GM21737 (cell line): ENCODE results near the gene SLC11A1.

Experiments used
- ATAC-seq: cut with Tn5 transposase; IDR thresholded peaks from one replicate; pipeline ENCODE4 v1.9.1; 2021; ENCODE audit warnings: mild to moderate bottlenecking, moderate library complexity; ENCODE audit not compliant: unreplicated experiment

SLC11A1 gene

DNA sequence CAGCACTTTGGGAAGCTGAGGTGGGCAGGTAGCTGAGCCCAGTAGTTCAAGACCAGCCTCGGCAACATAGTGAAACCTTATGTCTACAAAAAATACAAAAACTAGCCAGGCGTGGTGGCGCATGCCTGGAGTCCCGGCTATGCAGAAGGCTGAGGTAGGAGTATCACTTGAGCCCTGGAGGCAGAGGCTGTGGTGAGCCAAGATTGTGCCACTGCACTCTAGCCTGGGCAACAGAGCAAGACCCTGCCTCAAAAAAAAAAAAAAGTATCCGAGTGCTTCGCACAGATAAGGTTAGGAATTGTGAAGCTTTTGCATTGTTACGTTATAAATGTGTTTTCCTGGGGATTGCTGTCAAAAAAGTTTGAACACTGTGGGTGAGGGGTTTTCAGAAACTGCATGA lies 21.7 kb downstream of the SLC11A1 start:
- no peak for ATAC-seq

DNA sequence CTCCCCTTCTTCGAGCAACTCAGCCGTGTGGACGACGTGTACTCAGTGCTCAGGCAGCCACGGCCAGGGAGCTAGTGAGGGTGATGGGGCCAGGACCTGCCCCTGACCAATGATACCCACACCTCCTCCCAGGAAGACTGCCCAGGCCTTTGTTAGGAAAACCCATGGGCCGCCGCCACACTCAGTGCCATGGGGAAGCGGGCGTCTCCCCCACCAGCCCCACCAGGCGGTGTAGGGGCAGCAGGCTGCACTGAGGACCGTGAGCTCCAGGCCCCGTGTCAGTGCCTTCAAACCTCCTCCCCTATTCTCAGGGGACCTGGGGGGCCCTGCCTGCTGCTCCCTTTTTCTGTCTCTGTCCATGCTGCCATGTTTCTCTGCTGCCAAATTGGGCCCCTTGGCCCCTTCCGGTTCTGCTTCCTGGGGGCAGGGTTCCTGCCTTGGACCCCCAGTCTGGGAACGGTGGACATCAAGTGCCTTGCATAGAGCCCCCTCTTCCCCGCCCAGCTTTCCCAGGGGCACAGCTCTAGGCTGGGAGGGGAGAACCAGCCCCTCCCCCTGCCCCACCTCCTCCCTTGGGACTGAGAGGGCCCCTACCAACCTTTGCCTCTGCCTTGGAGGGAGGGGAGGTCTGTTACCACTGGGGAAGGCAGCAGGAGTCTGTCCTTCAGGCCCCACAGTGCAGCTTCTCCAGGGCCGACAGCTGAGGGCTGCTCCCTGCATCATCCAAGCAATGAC lies 22.4 kb downstream of the SLC11A1 start:
- ATAC-seq = no peak

DNA sequence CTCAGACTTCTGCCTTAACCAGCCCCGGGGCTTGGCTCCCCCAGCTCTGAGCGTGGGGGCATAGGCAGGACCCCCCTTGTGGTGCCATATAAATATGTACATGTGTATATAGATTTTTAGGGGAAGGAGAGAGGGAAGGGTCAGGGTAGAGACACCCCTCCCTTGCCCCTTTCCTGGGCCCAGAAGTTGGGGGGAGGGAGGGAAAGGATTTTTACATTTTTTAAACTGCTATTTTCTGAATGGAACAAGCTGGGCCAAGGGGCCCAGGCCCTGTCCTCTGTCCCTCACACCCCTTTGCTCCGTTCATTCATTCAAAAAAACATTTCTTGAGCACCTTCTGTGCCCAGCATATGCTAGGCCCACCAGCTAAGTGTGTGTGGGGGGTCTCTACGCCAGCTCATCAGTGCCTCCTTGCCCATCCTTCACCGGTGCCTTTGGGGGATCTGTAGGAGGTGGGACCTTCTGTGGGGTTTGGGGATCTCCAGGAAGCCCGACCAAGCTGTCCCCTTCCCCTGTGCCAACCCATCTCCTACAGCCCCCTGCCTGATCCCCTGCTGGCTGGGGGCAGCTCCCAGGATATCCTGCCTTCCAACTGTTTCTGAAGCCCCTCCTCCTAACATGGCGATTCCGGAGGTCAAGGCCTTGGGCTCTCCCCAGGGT lies 23.1 kb downstream of the SLC11A1 start:
- ATAC-seq = no peak

DNA sequence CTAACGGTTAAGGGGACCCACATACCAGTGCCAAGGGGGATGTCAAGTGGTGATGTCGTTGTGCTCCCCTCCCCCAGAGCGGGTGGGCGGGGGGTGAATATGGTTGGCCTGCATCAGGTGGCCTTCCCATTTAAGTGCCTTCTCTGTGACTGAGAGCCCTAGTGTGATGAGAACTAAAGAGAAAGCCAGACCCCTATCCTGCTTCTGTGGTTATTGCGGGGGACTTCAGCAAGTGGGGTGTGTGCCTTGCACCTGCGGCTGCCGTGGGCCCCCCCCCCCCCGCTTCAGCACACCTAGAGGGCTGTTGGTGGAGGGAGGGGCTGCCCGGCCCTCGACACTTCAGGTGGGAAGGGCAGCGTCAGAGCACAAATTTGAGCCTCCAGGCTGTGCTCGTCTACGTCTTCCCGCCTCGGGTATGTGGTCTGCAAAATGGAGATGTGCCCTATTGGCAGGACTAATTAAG lies 23.7 kb downstream of the SLC11A1 start:
- ATAC-seq = peak; percentile 17

DNA sequence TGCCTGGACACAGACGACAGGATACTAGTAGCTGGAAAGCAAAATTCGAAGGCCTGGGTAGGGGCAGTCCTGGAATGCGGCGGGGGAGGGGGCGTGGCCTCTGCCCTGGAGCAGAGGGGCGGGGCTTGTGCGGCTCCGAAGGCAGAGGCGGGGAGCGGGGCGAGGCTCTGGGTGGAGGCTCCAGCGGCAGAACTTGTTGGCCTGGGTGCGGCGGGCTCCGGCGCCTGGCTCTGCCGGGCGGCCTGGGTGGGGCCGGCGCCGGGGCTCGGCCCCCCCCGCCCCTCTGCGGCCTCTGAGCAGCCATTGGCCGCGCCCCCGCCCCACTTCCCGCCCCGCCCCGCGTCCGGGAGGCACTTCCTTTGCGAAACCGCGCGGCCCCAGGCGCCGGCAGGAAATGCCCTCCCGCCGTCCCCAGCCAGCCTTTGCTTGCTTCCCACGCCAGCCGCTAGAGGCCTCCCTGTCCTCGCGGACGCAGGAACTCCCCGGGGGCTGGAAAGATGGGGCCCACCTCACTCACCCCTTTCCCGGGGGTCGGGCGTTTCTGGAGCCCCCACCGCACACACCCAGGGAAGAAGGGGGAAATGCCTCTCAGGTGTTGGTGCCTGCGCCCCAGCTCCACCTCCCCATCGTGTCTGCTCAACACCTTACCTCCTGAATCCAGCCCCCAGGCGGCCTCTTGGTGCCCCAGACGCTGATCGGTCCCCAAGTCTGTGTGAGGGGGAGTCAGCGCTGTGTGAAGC lies 24.3 kb downstream of the SLC11A1 start:
- peak; percentile 73 for ATAC-seq

DNA sequence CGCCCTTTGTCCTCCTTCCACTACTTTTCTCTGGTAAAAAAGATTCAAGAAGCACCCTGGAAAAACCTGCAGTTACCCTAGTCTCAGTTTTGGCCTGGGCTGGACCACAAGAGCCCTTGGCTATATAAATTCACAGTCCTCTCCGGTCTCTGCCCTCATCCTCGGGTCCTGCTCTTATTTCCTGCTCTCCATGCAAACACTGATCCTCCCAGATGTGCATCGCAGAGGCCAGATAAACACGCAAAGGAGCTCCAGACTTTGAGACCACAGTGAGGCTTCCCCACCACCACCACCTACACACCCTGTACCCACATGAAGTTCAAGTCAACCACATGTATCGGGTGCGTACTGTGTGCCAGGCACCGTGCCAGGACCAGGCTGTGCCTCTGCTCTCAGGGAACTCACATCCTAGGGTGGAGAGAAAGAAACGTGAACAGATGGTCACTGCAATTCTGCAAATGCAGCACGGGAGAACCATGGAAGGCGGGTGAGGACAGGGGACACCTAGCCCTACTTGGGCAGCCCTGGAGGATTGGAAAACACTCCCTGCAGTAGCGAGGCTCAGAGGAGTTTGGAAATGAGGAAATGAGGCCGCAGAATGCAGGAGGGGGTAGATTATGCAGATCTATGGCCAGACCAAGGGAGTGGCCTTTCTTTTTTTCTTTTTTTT lies 25.0 kb downstream of the SLC11A1 start:
- ATAC-seq = no peak

DNA sequence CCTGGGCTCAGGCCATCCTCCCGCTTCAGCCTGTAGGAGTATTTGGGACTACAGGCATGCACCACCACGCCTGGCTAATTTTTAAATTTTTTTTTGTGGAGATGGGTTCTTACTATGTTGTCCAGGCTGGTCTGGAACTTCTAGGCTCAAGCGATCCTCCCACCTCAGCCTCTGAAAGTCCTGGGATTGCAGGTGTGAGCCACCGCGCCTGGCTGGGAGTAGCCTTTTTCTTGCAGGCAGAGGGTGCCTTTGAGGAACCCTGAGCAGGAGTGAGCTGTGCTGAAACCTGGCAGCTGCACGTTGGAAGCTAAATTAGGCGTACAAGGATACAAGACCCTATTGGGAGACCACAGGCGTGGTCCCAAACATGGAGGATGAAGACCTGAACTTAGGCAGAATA lies 25.6 kb downstream of the SLC11A1 start:
- ATAC-seq = no peak

DNA sequence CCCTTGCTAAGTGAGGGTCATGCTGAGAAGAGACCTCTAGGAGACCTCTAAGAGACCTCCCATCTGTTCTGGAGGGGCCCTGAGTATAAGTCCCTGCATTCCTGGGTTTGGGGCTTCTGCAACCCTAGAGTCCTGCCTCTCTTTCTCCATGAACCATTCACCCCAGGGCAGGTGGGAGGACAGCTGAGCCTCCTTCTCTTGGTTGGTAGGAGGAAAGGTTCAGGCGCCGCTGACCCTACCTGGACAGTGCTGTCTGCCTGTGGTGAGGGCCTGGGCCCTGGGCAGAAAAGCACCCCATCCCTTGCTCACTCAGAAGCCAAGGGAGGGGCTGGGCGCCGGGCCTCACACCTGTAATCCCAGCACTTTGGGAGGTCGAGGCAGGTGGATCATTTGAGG lies 36.2 kb downstream of the SLC11A1 start:
- no peak for ATAC-seq

DNA sequence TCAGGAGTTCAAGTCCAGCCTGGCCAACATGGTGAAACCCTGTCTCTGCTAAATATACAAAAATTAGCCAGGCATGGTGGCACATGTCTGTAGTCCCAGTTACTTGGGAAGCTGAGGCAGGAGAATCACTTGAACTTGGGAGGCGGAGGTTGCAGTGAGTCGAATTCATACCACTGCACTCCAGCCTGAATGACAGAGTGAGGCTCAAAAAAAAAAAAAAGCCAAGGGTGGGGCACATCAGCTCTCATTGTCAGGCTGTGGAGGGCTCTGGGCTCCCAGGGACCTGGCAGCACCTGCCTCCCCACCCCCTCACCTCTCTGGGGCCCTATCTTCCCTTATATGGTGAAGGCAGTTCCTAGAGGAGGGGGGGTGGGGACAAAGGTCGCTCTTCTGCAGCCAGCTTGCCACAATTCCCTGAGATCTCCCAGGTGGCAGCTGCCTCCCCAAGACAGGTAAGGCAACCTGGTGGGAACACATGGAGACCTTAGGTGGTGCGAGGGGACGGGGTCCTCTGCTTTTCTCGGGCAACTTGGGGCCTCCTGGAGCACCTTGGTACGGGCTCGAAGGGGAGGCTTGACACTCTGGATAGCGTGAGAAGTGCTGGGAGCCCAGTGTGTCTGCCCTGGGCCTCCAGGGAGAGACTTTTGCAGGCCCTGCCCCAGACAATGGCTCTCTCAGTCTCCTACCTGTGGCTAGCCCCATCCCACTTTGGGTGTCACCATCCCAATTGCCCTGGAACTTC lies 36.8 kb downstream of the SLC11A1 start, which contains the start of gene VIL1:
VIL1 (plus strand) TSS at position 407 of the 742 bp plus-strand sequence. CDS start 4,656 bp downstream, outside the sequence.
- ATAC-seq = no peak

DNA sequence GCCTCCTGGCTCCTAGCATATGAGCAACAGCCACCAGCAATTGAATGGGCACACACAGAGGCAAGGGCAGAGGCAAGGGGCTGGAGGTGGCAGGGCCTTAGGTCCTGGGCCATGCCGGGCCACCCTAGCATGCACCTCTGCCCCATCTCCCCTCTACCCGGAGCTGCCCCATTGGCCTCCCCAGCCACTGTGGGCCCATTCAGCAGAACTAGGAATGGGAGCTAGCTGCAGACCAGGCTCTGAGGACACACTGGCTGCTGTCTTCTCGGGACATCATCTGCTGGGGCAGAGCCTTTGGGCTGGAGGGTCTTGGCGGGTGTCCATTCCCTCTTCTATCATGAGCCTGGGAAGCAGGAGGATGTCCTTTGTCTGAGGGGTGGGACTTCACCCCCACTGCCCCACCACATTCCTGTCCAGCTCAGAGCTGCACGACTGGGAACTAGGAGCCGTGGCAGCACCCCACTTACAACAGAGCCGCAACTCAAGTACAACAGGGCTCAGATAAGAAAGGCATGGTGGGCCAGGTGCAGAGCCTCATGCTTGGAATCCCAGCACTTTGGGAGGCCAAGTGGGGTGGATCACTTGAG lies 37.6 kb downstream of the SLC11A1 start:
- no peak for ATAC-seq

DNA sequence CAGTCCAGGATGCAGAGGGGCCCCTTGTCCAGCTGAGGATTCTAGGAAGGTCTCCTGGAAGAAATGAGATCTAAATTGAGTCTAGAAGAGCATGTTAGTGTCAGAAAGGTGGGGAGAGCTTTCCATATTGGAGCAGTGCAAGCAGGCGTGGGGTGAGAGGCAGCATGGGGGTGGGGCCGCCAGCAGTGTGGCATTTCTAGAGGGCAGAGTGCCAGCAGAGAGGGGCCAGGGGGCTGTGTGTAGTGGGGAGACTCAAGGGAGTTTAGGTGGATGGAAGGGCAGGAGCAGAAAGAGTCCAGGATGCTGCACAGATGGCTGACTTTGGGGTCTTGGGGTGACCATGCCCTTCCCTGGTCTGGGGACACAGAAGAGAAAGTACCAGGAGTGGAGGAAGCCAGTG lies 39.0 kb downstream of the SLC11A1 start:
- no peak for ATAC-seq

DNA sequence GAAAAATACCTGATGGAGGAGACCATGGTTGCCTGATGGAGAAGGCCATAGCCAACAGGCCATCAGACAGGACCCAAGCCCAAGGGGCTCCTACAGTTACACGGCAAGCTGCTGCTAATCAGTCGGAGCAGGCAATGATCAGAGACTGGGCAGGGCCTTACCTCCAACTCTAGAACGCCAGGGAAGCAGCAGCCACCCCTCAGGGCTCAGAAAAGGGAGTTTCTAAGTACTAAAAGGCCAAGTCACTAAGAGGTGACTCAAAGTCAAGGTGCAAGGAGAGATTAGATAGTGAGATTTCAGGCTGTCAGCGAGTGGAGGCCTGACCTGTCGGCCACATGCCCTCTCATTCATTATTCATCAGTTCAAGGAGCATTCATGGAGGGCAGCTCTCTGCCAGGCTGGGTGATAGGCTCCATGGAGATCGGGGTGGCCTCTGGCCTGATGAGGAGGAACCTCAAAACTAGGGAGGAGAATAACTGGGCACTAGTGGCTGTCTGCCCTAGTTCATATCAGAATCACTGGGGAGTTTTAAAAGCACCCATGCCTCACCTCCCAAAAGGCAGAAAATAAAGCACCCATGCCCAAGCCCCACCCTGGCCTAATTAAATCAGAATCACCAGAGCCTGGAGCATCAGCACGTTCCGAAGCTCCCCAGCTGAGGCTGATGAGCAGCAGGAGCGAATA lies 40.5 kb downstream of the SLC11A1 start:
- no peak for ATAC-seq

DNA sequence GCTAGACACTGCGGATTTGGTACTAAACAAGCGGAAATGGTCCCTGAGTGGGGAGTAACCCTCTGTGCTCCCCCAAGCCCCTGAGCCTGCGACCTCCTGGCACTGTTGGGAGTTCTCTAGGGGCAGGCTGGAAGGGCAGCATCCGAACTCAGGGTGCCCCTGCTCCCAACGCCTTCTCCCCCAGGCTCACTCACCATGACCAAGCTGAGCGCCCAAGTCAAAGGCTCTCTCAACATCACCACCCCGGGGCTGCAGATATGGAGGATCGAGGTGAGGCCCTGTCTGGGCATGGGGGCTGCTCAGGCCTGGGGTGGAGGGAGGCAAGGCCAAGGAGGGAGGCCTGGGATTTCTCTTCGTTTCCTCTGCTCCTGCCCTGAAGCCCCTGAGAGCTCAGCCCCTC lies 41.5 kb downstream of the SLC11A1 start:
- ATAC-seq = no peak

DNA sequence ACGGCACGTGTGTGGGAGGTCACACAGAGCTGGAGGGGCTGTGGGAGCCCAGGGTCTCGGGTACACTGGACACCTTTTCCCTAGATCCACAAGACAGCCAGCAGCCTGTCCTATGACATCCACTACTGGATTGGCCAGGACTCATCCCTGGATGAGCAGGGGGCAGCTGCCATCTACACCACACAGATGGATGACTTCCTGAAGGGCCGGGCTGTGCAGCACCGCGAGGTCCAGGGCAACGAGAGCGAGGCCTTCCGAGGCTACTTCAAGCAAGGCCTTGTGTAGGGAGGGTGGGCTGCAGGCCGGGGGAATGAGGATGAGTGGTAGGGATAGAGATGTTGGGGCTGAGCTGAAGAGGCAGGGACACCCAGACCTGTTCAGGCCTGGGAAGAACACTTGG lies 43.5 kb downstream of the SLC11A1 start:
- ATAC-seq = no peak

DNA sequence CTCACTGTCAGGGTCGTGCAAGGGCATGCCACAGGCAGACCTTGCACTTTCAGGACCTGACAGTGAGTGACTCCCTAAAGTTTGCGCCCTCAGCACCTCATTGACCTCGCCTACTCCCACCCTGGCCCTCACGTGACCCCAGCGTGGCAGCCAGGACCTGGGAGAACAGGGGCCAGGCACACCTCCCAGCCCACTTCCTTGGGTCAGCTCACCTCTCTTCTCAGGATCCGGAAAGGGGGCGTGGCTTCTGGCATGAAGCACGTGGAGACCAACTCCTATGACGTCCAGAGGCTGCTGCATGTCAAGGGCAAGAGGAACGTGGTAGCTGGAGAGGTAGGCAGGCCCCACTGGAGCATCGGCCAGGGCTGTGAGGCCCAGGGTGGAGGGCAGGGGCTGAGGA lies 45.7 kb downstream of the SLC11A1 start:
- ATAC-seq = no peak

DNA sequence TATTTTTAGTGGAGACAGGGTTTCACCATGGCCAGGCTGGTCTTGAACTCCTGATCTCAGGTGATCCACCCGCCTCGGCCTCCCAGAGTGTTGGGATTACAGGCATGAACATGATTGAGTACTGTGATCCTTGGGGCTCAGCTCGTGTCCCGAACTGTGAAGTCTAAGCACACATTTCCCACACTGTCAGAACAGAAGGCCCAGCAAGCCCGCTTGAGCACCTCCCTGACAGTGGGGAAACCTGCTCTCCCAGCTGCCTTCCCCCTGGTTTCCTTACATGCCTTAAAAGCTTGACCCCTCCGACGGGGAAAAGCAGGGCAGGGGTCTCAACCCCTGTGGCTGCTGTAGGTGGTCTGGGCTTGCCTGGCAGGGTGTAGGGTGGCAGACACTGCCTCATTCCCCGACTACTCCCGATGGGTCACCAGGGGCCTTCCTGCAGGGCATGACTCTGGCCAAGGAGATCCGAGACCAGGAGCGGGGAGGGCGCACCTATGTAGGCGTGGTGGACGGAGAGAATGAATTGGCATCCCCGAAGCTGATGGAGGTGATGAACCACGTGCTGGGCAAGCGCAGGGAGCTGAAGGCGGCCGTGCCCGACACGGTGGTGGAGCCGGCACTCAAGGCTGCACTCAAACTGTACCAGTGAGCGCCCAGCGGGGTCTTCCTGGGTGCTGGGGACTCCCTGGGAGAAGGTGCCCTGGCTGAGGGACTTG lies 46.9 kb downstream of the SLC11A1 start:
- no peak for ATAC-seq

DNA sequence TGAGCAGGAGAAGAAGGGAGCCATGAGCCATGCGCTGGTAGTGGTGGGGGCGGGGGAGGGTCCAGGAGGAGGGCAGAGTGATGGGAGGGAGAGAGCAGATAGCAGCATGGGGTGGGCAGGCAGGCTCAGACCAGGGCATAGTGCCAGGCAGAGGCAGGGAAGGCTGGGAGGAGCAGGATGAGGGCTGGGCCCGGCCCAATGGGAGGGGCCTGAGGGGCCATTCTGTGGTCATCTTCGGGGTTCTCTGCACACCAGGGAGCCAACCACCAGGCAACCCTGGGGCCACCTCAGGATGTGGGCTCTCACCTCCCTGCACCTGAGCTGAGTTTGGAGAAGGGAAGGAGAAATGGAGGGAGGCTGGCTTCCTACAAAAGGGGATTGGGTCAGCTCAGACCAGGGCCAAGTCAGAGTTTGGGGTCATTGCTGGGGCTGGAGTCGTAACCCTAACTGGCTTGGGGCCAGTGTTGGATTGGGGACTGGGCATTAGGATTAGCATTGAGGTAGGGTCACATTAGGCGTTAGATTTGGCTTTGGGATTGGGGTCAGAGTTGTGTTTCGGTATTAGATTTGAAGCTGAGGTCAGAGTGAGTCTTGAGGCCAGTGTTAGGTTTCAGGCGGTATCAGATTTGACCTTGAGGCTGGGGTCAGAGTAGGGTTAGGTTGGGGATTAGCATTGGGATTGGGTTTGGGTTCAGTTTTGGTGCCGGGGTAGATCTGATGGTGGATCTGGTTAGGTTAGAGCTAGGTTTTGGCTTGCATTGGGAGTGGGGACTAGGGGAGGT lies 48.0 kb downstream of the SLC11A1 start:
- ATAC-seq = no peak

DNA sequence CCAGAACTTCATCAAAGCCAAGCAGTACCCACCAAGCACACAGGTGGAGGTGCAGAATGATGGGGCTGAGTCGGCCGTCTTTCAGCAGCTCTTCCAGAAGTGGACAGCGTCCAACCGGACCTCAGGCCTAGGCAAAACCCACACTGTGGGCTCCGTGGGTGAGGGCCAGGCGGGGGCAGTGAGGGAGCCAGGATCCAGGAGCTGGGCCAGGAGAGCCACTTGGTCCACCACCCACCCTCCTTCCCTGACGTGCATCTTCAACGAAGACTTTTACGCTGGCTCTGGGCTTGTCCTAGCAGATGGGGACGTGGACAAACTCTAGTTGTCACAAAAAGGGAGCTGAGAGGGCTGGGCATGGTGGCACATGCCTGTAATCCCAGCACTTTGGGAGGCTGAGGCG lies 48.6 kb downstream of the SLC11A1 start:
- ATAC-seq = no peak
